COLO829 (cell line): ENCODE data around the gene NLRC5.
"Not testable (repeated sequence)": the region's sequence is repeated elsewhere in the genome, so short reads cannot be mapped to it uniquely, and the experiment has no call there.

ENCODE experiments used
- DNase-seq: peaks from one replicate; pipeline ENCODE4 v3.0.0; 2012; ENCODE audit warnings: low spot score

The NLRC5 gene

DNA sequence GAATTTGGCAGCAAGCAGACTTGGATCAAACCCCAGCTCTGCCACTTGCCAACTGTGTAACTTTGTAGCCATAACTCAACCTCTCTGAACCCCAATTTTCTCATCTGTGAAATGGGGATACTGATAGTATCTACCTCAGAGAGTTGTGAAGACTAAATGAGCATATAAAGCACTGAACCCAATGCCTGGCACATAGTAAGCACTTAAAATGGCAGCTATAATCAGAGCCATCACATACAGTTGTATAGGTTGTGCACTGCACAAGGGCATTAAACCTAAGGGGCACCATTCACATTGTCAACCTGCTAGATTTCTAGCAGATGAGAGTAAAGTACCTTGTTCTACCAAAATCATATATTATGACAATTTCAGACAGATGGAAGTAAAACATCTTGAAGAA lies 92.4 kb downstream of the NLRC5 start:
- no peak for DNase-seq

DNA sequence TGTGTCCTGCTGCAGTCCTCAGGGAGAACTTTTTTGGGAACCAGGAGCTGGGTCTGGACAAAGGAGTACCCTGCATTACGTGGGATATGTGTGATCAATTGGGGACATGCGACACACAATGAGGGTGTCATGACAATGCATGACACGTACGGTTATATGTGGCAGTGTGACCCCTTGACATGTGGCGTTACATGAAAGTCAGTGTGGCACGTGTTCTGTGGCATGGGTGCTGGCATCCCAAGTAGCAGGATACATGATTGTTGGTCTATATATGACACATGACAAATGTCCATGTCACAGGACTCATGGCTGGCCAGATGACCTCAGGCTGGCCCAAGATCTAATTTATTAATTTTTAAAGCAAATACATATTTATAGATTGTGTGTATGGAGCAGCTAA lies 93.3 kb downstream of the NLRC5 start:
- DNase-seq, result no peak

DNA sequence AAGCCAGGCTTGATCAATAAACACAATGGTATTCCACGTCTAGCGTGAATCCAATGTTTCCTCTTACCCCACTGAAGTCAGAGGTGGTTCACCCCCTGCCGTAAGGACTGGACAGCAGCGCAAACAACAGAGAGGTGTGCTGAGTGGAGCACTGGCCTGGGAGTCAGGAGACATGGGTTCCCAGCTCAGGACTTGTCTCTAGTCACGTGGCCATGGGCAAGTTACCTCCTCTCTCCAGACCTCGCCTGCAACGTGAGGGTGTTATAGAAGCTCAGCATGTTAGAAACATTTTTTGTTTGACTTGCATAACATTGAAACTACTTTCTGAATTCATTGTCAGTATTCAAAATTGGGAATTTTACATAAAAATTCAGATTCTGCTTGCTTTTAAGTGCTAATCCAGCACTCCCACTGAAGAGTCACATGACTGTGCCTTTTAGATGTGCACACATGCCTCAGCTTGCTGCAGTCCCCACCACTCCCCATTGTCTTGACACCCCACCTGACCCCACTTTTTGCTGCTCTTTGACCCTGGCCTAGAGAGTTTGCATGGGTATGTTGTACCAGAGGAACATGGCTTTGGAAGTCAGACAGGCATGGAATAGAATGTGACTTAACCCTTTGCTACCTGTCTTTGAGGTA lies 94.2 kb downstream of the NLRC5 start:
- DNase-seq, result no peak

DNA sequence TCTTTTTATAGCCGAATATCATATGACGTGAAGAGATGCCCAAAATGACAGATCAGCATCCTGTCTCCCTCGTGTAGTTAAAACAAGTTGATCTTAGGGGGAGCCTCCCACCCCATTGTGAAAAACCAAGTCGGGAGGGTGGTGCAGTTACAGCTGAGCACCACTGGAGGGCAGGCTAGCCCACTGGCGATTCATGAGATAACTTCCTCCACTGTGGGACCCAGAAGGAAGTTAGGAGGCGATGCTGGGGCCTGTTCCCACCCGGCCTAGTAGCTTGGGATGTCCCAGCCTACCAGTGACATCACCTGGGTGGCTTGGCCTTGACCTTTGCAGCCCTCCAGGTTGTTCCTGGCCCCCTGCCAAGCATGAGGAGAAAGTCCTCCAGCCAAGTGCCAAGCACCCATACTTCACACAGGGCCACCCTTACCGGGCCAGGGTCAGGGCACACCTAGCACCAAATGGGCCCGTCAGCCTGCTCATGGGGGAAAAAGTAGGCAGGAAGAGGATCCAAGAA lies 95.0 kb downstream of the NLRC5 start:
- peak; percentile 58 for DNase-seq

DNA sequence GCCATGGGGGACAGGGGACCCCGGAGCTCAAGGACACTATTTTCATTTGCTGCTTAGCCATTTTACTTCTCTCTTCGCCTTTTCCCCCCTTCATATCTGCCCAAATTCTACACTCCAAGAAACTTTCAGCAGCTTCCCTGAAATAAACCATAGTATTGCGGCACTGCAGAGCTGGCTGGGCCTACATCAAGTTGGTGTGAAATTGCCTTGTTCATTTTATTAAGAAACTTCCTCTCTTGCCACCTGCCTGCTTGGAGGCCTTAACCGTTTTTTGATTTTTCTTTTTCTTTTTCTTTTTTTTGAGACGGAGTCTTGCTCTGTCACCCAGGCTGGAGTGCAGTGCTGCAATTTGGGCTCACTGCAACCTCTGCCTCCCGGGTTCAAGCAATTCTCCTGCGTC lies 95.6 kb downstream of the NLRC5 start:
- DNase-seq, result no peak

DNA sequence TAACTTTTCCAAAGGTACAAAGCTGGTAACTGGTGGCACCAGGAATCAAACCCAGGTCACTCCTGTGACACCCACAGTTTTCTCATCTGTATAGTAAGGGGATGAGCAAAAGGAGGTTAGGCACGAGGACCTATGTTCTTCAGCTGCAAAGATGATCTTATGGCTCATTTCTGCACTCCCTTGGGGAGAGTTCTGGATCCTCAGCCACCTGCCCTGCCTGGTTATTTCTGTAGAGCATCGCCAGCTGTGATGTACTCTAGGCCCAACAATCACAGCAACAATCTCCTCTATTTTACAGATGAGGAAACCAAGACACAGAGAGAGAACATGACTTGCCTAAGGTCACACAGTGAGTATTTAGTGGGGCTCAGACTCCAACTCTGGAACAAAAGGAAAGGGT lies 97.6 kb downstream of the NLRC5 start:
- DNase-seq, result no peak

DNA sequence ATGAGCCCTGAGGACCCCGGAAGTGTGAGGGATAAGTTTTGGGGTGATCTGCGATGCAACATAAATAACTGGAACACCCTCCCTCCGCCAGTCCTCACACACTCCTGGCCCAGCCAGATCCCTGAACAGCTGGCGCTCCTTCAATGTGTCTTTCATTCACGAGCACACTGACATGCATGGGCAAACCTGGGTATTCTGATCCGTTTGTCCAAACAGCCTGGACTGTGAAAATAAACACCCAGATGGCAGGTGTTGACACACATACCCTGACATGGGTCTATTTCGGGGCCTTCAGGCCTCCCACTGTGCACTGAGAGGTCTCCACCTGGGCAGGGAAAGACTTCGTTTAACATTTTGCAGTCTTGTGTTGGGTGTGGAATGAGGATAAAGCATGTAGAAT lies 100.0 kb downstream of the NLRC5 start:
- no peak for DNase-seq

DNA sequence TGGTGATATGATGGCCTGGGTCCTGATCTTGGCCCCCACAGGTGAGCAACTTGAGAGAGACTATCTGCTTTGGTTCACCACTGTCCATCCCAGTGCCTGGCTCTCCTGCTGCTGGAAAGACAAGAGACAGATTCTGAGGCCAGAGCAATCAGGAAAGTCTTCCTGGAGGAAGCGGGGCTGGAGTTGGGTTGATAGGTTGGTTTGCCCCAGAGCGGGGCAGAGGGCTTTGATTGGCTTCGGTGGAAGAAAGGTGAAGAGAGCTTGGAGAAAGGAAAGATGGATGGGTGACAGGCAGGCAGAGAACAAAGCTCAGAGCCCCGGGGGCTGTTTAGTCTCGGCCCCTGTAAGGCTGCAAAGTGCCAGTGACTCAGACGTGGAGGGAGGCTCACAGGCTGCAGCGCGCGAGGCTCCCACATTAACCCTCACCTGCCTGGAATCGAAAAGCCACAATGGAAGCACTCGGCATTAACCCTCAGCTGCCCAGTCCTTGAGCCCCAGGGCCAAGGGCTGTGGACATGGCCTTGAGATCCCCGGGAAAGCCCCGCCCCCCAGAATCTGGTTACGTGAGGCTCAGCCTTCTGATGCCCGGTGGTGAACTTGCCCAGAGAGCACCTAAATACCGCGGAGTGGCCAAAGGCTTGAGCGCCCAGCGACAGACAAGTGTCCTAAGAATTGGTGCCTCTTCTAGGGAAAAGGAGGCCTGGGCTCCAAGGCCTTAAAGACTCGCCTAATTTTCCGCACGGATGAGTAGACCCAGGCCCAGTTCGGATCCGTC lies 102.0 kb downstream of the NLRC5 start:
- DNase-seq, result peak; percentile 21

DNA sequence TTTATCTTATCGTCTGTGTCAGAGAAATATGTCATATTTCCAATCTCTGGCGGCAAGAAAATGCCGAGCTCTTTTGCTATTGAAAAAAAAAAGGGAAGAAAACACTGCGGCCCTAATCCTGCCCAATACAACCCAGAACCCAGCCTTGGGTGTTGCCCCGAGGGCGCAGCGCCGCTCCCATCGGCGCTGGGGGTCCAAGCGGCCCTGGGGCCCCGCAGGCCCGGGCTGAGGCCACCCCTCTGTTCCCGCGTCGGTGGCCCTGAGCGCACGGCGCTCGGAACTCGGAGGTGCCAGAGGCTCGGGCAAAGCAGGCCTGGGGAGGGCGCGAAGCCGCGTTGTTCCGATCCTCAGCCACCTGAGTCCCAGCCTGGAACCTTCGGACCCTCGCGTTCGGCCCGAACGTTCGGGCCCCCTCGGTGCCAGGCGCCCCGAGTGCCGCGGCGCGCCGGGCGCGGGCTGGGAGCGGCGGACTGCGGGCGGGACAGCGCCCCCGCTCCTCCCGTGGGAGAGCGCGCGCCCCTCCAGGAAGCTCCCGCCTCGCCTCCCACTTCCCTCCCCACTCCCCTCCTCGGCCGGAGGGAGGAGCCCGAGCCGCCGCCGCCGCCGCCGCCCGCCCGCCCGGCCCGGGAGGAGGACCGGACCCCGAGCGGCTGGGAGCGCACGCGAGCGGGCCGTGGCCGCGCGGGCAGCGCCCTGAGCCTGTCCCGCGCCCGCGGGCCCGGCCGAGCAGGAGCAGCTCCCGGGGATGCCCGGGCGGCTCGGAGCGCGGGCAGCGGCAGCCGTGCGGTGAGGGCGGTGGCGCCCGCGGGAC lies 102.8 kb downstream of the NLRC5 start, which contains the start of gene CPNE2:
Gene CPNE2 (plus strand): TSS at position 609 of the 811 bp plus-strand sequence. CDS start 18,160 bp downstream, outside the sequence.
- DNase-seq, result no peak

DNA sequence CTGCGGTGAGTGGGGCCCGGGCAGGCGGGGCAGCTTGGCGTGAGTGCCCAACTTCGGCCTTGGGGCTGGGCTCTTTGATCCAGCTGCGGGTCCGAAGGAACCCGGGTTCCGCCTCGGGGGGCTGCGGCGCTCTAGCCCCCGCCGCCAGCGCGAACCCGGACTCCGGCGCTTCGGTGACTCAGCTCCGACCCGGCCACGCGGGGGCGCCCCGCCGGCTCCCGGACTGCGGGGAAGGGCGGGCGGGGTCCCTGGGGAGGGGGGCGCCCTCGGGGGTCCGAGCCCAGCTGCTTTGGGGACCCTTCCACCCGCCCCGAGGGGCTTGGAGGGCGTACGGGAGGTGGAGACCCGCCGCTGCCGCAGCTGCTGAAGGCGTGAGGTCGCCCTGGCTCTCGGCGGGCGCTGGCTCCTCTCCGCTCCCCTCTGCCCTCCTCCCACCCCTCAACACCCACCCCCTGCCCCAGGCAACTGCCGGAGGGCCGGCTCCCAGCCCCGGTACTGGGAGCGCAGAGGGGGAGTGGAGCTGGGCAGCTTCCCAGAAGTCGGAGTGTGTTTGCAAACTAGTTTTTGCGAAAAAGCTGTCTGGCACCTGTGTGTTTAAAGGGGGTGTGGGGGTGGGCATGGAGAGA lies 103.5 kb downstream of the NLRC5 start:
- no peak for DNase-seq

DNA sequence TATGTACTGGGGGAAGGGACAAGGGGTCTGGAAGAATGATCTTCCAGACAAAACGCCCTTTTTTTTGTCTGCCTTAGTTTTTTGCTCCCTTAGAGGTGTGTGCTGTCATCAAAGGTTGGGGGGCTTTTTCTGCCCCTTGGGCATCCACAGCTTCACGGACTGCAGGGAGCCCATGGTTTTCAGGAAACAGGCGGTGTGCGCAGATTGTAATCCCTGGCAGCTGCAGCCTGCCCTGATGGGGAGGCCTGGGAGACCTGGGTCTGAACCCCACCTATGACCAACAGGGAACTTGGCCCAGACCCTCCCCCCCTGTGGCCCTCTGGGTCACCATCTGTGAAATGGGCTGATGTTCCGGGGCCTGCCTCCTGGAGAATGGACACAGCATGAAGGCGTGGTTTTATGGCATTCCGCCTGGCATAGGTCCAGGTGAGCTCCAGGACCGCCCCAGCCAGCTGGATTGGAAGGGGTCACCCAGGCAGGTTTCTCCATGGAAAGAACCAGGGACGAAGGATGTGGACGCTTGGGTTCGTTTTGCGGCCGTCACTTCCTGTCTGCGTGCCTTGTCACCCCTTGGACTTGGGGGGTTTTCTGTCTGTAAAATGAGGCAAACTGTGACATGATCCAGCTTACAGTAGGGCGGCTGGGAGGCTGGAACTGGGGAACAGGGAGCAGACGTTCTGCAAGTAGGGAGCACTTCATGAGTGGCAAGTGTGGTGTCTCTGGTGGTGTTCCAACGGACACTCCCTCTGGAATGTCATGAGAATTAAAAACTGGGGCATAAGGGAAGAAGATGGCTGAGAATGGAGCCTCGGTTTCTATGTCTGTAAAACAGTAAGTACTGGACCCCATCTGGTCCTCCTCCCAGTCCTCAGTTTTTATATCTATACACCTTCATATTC lies 104.6 kb downstream of the NLRC5 start:
- DNase-seq, result no peak

DNA sequence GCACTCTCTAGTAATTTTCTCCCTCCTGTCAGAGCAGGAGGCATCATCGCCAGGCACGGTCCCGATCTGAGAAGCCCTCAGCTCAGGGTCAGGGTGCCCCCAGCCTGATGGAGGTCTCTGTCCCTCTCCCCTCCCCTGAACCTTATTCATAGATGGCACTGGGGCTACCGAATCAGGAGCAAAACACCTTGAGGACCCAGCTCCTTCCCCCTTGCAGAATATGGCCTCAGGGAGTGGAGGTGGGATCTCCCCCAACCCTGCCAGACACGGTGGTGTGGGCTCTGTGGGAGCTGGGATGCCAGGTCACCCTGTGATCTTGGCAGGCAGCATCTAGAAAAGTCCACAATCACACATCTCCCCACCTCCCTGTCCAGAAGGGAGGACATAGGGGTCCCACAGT lies 105.6 kb downstream of the NLRC5 start:
- no peak for DNase-seq

DNA sequence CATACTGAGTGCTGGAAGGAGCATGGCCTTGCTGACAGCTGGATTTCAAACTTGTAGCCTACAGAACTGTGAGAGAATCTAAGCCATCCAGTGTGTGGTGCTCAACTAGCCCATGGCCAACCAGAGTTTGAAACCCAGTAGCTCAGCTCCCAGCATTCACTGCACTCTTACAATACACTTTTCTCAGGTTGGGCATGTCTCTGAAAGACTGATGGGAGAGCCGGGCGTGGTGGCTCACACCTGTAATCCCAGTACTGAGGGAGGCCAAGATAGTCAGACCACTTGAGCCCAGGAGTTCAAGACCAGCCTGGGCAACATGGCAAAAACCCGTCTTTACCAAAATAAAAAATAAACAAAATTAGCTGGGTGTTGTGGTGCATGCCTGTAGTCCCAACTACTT lies 106.8 kb downstream of the NLRC5 start:
- no peak for DNase-seq

DNA sequence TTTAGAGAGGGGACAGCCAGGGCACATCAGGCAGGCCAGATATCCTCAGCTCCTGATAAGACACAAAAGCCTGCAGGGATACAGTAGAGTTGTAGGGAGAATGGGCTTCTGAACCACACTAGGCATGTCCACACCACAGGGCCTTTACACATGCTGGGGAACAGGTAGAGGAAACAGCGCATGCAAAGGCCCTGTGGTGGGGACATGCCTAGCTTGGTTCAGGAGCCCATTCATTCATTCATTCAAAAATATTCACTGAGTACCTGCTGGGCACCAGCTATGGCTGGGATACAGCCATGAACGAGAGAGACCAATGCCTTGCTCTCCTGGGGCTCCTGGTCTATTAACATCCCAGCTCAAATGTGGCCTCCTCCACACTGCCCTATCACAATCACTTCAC lies 107.4 kb downstream of the NLRC5 start:
- no peak for DNase-seq

DNA sequence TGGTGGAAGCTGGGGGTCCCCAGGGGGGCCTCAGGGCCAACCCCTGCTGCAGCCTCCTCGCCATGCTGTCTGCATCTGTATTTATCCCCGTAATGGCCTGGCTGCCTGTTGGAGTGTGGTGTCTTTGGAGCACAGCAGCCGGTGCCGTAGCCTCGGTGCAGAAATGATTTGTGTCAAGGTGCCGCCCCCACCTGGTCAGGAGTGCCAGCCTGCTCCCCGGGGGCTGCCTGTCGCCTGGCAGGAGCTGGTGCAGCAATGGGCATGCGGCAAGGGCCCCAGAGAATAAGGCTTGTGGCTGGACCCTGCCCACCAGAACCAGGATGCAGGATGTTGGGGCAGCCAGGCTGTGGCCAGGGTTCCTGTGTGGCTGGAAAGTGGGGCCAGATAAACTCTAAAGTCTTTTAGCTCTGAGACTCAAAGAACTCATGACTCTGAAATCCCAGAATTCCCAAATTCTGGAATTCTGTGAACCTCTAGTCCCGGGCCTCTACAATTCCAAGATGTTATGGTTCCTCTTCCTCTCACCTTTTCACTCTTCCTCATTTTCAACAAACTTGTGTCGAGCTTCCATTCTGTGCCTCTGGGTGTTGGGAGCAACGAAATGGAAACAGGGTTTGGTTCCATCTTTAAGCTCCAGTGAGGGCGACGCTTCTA lies 109.0 kb downstream of the NLRC5 start:
- DNase-seq, result no peak

DNA sequence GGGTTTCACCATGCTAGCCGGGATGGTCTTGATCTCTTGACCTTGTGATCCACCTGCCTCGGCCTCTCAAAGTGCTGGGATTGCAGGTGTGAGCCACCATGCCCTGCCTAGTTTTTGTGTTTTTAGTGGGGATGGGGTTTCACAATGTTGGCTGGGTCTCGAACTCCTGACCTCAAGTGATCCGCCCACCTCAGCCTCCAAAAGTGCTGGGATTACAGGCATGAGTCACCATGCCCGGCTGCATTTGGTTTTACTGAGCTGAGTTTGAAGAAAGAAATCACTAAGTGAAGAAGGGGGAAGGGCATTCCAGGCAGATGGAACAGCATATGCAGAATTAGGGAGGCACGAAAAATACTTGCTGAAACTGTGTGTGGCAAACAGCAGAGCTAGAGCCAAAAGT lies 110.6 kb downstream of the NLRC5 start:
- not testable (repeated sequence) for DNase-seq

DNA sequence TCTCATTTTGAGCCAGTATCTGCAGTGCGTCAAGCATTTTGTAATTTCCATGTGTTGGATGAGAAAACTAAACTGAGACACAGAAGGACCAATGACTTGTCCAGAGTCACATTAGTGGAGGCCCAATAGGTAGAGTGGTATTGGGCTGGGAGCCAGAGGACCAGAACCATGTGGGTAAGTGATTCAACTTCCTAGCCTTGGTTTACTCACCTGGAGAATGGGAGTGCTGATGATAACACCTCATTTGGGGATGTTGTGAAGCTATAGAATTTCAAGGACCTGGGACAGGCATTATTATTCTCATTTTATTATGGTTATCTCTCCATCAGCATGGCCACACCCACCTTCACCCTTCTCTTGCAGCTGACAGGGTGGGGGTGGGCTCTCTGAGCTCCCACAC lies 111.1 kb downstream of the NLRC5 start:
- no peak for DNase-seq

DNA sequence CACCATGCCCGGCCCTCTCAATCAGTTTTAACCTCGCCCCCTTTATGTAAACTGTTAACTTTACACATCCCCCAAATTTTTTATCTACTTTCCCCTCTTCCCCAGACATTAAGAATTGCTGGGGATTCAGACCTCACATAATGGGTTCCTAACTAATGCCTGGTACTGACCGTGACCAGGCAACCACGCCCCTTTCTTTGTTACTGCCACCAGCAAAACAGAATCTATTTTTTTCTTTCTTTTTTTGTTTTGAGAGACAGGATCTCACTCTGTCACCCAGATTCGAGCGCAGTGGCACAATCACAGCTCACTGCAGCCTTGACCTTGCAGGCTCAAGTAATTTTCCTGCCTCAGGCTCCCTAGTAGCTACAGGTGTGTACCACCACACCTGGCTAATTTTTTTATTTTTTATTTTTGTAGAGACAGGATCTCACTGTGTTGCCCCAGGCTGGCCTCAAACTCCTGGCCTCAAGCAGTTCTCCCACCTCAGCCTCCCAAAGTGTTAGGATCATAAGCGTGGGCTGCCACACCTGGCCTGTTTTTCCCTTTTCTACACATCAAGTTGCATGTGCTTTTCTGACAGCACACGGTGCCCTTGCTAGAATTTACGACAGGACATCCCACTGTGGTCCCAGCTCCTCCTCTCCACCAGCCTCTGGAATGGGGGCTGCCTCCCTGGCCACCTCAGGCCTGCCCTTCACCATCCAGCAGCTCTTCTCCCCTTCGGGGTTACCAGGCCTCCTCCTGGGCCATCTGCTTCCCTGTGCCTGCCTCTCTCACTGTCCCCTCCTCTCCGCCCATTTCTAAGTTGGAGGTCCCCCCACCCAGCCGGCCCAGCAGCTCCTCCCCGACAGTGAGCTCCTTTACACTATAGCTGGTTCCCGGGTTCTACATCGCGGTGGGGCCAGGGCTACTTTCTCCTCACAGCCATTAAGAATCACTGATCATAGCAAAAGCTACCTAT lies 113.8 kb downstream of the NLRC5 start:
- no peak for DNase-seq

DNA sequence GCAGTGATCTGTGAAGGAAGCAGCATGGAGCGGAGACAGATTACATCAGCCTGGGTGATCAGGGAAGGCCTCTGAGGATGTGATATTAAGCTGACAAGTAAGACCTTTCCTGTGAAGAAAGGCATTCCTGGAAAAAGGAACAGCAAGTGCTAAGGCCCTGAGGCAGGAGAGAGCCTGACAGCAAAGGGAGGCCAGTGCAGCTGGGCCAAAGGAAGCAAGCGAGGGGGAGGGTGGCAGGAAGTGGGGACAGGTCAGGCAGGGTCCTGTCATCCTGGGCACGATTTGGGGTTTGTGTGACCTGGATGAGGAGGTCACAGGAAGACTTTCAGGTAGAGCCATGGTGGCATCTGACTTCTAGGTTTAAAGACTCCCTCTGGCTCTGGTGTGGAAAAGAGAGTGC lies 115.3 kb downstream of the NLRC5 start:
- no peak for DNase-seq
